Choroid plexus epithelial cell (primary cell): Measurements from ENCODE around the gene LGALS9C.
A peak's percentile ranks its signal among the peaks of the same experiment; 100 is the strongest.
"Not testable (repeated sequence)": the region's sequence is repeated elsewhere in the genome, so short reads cannot be mapped to it uniquely, and the experiment has no call there.

Experiments used
- DNase-seq: peaks from one replicate; pipeline ENCODE4 v3.0.0-alpha.2; 2010; ENCODE audit warnings: low read depth
- H3K4me3 ChIP-seq: 2 replicates; pipeline ENCODE4 v1.5.1; 2011; ENCODE audit warnings: low read depth, mild to moderate bottlenecking, control low read depth, low read length, moderate library complexity
- TF ChIP-seq, protein P1 (sequence below): conservative IDR thresholded peaks from 2 replicates; pipeline ENCODE4 v1.5.1; 2011; ENCODE audit warnings: low read depth, mild to moderate bottlenecking, control low read depth, inconsistent platforms, low read length, moderate library complexity

LGALS9C gene

GRCh38 chr17:18476508-18477308, at the start of gene LGALS9C:
LGALS9C (plus strand) TSS chr17:18476789; CDS start chr17:18476855, 66 bp downstream.
- DNase-seq, H3K4me3 ChIP-seq: not testable (repeated sequence)

- not testable (repeated sequence) for H3K4me3 ChIP-seq, DNase-seq
These were observed 44.4 kb upstream of the LGALS9C start for GRCh38 chr17:18432206-18432605.

DNA sequence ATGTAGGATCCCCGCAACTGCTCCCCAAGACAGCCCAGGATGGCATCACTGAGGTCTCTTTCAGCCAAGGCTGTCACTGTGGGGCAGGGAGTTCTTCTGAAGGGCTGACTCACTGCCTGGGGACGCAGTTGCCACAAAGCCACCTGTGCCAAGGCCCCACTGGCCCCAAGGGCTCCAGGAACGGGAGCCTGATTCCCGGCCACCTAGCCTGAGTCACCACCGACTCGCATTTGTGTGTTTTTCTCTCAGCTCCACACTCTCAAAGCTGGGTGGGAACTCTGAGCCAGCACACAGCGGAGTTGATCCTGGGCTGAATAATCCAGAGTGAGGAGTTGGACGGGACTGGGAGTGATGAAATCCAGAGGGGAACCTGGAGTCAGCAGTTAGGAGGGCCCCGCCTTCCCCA, 37.1 kb upstream of the LGALS9C start:
- not testable (repeated sequence) for DNase-seq, H3K4me3 ChIP-seq

GRCh38 chr17:18442093-18442492, 34.5 kb upstream of the LGALS9C start:
- TF ChIP-seq, protein P1, sequence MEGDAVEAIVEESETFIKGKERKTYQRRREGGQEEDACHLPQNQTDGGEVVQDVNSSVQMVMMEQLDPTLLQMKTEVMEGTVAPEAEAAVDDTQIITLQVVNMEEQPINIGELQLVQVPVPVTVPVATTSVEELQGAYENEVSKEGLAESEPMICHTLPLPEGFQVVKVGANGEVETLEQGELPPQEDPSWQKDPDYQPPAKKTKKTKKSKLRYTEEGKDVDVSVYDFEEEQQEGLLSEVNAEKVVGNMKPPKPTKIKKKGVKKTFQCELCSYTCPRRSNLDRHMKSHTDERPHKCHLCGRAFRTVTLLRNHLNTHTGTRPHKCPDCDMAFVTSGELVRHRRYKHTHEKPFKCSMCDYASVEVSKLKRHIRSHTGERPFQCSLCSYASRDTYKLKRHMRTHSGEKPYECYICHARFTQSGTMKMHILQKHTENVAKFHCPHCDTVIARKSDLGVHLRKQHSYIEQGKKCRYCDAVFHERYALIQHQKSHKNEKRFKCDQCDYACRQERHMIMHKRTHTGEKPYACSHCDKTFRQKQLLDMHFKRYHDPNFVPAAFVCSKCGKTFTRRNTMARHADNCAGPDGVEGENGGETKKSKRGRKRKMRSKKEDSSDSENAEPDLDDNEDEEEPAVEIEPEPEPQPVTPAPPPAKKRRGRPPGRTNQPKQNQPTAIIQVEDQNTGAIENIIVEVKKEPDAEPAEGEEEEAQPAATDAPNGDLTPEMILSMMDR: peak; percentile 38
- DNase-seq, H3K4me3 ChIP-seq: not testable (repeated sequence)

DNA sequence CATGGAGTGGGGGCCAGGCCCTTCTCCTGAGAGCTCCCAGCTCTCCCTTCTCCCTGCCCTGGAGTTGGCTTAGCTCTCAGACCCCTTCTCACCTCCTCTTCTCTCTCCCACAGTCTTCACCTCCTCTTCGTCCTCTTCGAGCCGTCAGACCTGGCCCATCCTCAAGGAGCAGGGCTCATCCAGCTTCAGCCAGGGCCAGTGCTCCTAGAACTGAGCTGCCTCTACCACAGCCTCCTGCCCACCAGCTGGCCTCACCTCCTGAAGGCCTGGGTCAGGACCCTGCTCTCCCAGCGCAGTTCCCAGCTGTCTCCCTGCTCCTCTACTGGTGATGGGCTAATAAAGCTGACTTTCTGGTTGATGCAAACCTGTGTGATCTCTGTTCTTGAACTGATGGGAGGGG, 34.1 kb upstream of the LGALS9C start:
- H3K4me3 ChIP-seq, DNase-seq: not testable (repeated sequence)

- not testable (repeated sequence) for H3K4me3 ChIP-seq, DNase-seq
These were observed 28.9 kb upstream of the LGALS9C start for GRCh38 chr17:18447476-18448205.

DNA sequence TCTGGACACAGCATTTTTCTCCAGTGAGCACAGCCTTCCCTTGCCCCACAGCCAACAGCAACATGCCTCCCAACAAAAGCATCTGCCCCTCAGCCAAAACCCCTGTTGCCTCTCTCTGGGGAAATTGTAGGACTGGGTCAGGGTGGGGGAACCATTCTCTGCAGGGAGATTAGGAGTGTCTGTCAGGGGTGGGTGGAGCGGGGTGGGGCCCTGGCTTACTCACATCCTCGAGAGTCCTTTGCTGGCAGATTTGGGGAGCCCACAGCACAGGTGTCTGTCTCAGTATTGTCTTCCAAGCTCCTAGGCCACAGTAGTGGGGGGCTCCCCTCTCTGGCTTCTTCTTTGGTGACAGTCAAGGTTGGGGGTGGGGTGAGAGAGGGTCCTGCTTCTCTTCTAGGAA, 28.3 kb upstream of the LGALS9C start:
- H3K4me3 ChIP-seq, DNase-seq: not testable (repeated sequence)

DNA sequence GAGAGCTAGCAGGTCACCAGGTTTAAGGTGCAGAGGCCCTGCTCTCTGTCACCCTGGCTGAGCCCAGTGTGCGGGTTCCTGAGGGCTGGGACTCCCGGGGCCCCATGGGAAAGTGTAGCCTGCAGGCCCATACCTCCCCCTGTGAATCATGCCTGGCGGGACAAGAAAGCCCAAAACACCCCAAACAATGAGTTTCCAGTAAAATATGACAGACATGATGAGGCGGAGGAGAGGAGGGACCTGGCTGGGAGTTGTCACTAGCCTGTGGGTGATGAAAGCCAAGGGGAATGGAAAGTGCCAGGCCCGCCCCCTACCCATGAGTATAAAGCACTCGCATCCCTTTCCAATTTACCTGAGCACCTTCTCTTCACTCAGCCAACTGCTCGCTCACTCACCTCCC, 26.8 kb upstream of the LGALS9C start:
- DNase-seq, H3K4me3 ChIP-seq: not testable (repeated sequence)

- not testable (repeated sequence) for H3K4me3 ChIP-seq, DNase-seq
These were observed 25.6 kb upstream of the LGALS9C start for GRCh38 chr17:18450998-18451397.

DNA sequence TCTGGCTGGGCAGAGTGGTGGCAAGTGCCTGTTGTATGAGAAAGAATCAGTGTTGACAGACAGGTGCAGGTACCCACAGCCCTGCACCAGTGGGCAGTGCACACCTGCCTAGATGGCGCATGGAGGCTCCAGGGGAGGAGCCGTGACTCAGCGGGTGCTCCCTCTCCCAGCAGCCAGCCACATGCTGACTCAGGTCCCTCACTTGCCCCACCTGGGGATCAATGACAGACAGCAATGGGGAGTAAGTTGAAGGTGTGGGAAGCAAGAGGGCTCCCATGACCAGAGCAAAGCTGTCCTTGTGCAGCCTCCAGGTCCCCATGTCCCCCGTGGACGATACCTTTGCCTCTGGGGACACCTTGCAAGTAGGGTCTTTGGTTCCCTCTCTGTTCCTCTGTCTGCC, 24.6 kb upstream of the LGALS9C start:
- not testable (repeated sequence) for DNase-seq, H3K4me3 ChIP-seq

DNA sequence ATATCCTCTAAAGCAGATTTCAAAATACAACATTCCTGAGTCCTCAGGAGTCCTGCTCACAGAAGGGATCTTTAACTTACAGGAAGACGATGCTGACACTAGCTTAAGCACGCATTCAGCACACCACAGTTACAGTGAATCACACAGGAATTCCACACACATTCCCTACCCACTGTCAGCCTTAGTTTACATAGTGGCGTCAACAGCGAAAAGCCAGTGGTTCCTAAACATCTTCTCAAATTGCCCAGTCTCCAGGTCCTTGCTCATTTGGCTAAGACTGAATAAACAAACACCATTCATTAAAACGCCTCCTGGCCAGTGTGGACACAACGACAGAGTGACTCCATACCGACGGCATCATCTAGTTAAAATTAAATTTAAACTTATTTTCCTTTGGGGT, 17.6 kb upstream of the LGALS9C start:
- DNase-seq: peak; percentile 65
- H3K4me3 ChIP-seq: not testable (repeated sequence)

DNA sequence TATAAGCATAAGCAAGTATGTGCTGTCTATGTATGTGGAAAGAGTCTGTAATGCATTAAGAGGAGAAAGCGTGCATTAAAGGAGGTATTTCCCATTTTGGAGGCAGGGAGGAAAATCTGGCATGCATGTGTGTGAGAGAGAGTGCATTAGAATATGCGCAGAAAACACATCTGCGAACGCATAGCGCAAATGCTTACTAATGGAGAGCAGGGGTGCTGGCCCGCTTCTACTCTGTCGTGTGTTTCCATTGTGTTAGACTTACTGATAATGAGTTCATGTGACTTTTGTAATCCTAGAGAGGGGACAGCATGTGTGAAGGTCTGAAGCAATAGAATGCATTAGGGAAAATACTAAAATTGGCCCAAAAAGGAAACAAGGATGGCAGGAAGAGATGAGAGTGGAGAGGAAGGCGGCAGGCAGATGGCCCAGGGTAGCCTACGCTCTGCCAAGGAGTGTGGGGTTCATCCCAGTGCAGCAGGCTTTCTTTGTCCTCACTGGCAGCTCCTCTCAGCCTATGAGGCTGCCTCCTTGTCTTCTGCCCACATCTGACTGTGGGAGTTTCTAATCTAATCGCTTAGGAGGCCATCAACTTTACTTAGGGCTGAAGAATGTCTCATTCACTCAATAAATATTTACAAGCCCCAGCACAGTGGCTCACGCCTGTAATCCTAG, 12.6 kb upstream of the LGALS9C start:
- H3K4me3 ChIP-seq, DNase-seq: not testable (repeated sequence)

DNA sequence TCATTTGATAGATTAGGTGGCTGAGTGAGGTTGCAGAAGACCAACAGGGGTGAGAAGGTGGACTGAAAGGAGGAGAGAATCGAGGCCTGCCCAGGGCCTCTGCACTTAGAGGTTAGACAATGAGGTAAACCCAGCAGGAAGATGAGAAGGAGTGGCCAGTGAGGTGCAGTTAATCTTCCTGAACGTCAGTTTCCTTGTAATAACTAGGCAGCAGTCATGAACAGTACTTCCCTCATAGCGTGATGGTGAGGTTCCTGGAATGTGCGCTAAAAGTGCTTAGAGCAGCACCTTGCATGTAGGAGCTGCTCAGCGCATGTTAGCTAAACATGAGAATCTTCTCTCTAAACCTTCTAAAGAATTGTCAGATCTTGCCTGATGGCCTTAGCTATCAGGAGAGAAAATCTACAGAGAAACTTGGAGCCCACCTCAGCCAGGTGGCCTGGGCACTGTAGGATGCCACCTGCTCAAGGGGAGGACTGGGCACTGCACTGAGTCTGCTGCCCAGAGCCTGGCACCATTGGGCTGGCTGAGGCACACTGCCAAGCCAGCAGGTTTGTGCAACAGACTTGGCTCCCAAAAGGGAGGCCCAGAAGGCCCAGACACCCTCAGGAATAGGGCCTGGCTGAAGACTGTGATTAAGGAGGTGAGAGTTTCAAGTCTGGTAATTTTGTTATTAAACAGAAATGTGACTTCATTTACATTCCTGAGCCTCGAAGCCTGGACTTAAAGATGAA, 10.2 kb upstream of the LGALS9C start:
- not testable (repeated sequence) for H3K4me3 ChIP-seq, DNase-seq

DNA sequence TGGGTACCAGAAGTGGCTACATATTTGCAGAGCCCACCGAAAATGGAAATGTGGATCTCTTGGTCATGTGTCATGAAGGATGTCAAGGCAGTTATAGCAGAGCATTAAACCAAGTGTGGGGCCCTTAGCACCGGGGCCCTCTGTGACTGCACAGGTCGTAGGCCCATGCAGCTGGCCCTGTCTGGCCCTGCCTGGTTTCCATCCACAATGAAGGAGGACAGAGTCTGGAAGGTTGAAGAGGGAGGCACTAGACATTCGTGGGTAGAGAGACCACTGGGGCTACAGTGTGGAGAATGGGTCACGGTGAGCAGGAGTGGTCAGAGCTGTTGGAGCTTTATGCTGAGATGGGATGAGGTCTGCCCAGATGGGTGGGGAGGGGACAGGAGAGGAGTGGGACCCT, 9.6 kb upstream of the LGALS9C start:
- not testable (repeated sequence) for DNase-seq, H3K4me3 ChIP-seq

DNA sequence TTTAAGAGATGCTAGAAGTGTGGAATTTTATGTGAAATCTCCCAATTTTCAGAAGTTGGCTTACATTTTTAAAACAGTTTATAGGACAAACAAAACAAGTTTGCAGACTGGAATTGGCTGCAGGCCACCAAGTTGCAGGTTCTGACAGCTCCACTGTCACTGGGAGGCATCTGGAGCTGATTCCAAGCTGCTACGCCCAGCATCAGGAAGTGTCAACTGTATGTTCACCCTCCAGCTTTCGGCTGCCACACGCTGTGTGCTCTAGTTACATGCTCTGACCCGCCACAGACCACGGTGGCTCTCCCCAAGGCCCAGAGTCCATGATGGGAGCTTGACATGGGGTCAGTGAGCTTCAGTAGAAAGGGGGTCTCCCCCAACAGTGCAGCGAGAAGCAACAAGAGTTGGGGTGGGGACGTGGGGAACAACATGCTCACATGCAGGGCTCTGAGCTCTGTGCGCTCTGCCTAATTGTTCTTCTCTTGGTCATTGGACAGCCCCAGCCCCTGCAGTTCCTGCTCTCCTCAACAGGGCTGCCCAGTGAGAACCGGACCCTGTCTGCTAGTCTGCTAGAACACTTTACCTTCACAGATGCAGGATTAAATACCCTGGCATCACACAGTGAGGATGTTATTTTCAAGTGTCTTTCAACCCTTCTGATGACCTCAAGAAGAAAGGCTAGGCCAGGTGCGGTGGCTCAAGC, 8.0 kb upstream of the LGALS9C start:
- not testable (repeated sequence) for H3K4me3 ChIP-seq, DNase-seq

- not testable (repeated sequence) for DNase-seq, H3K4me3 ChIP-seq
These were observed 6.8 kb upstream of the LGALS9C start for GRCh38 chr17:18469837-18470236.

DNA sequence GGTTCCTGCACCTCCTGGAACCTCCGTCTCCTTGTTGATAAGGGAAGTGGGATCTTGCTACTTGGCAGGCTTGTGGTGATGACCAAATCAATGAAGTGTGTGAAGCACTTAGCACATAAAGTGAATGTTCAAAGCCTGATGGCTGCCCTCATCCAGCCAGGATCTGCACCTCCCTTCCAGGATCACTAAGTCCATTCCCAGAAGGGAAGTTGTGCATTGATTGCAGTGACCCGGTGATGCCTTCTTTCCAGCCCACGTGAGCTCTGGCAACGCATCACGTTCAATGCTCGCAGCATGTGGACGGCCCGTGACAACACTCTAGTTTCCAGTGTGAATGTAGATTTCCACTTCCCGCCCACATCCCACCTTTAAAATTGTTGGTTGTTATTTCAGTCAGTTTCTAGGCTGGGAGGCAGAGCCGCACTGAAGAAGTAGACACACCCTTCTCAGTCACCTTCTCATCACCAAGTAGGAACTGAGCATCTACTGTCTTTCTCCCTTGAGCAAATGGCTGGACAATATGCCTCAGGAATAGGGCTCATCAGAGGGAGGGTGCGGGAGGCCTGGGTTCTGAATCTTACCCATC, 6.2 kb upstream of the LGALS9C start:
- not testable (repeated sequence) for H3K4me3 ChIP-seq, DNase-seq
